Measurements from ENCODE around the gene PRG2. TPM values are rescaled to one million over a fixed set of nuclear protein-coding genes. Genes with fewer than 3 reads are reported as not detected.

PRG2 gene
- total RNA-seq, 1 experiment from 2014 or later, result 0.57 TPM

DNA sequence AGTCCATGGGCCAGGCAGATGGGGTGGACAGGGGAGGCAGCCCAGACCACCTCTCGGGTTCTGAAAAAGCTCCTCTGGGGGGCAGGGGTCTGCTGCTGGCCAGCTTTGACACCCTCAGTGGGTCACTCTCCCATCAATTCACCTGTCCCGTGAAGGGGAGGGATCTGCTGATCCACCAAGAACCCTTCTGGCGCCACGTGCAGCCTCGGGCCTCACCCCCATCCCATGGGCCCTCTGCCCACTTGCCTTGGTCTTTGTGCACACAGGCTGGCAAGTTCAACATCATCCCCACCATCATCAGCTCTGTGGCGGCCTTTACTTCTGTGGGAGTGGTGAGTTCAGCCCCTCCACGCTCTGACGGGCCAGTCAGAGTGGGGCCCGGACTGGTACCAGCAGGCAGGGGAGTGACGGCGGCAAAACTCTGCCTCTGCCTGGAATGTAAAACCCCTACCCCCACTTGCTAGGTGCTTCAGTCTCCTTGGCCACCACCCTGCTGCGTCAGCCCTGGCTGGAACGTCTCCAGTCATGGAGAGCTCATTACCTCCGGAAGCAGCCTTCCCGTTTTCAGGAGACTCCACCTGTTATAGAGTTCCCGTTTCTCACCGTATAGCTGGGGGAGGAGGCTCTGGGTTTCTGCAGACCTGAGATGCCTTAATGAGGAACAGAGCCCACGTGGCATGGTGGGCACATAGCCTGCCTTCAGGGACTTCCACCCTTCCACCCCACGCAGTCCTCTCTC, 22.2 kb downstream of the PRG2 start:
- DNase-seq (ENCODE audit: low spot score), result no peak

More for the DNA sequence above, 22.2 kb downstream of the PRG2 start:
- Mint-ChIP-seq H3K27ac (peak overlapping the region; percentile 19; the same call in 1 of the 2 replicates), H3K4me3 (no peak overlapping the region), H3K27me3 (ENCODE audit: low read depth) (peaks cover 1% of the 10 kb centered on the region; the same call in 1 of the 2 replicates), H3K36me3 (no peaks in the 10 kb centered on the region), H3K4me1 (peaks cover 24% of the 10 kb centered on the region), H3K9me3 (peaks cover 2% of the 10 kb centered on the region; the same call in 1 of the 2 replicates)
- CTCF ChIA-PET, result interaction anchor here (0.6 to 1.2 kb wide), 4 partner anchors 11 to 158 kb away, joined by 3 to 4 read pairs (median 3); no protein-coding TSS in a partner anchor
- TF ChIP-seq ZNF317 (CRISPR knock-in tag; IDR thresholded peaks at IDR 0.05; ENCODE audit: borderline replicate concordance, low read depth) (no peak), NFYB (CRISPR knock-in tag; conservative IDR thresholded peaks at IDR 0.05; ENCODE audit: low read depth) (no peak), MYBL2 (CRISPR knock-in tag; IDR thresholded peaks at IDR 0.05) (no peak), JAZF1 (CRISPR knock-in tag; IDR thresholded peaks at IDR 0.05) (no peak), ZNF121 (CRISPR knock-in tag; IDR thresholded peaks at IDR 0.05) (no peak), FOXP1 (CRISPR knock-in tag; IDR thresholded peaks at IDR 0.05; ENCODE audit: borderline replicate concordance) (no peak), FOXJ3 (CRISPR knock-in tag; IDR thresholded peaks at IDR 0.05; ENCODE audit: borderline replicate concordance) (no peak), ZNF219 (CRISPR knock-in tag; IDR thresholded peaks at IDR 0.05; ENCODE audit: borderline replicate concordance) (no peak), NR2C2 (CRISPR knock-in tag; IDR thresholded peaks at IDR 0.05) (no peak), ESRRA (CRISPR knock-in tag; IDR thresholded peaks at IDR 0.05; ENCODE audit: borderline replicate concordance) (no peak), IRF2 (CRISPR knock-in tag; IDR thresholded peaks at IDR 0.05; ENCODE audit: borderline replicate concordance, low read depth) (no peak), ZNF416 (CRISPR knock-in tag; IDR thresholded peaks at IDR 0.05) (no peak)
- TF ChIP-seq, protein P1, sequence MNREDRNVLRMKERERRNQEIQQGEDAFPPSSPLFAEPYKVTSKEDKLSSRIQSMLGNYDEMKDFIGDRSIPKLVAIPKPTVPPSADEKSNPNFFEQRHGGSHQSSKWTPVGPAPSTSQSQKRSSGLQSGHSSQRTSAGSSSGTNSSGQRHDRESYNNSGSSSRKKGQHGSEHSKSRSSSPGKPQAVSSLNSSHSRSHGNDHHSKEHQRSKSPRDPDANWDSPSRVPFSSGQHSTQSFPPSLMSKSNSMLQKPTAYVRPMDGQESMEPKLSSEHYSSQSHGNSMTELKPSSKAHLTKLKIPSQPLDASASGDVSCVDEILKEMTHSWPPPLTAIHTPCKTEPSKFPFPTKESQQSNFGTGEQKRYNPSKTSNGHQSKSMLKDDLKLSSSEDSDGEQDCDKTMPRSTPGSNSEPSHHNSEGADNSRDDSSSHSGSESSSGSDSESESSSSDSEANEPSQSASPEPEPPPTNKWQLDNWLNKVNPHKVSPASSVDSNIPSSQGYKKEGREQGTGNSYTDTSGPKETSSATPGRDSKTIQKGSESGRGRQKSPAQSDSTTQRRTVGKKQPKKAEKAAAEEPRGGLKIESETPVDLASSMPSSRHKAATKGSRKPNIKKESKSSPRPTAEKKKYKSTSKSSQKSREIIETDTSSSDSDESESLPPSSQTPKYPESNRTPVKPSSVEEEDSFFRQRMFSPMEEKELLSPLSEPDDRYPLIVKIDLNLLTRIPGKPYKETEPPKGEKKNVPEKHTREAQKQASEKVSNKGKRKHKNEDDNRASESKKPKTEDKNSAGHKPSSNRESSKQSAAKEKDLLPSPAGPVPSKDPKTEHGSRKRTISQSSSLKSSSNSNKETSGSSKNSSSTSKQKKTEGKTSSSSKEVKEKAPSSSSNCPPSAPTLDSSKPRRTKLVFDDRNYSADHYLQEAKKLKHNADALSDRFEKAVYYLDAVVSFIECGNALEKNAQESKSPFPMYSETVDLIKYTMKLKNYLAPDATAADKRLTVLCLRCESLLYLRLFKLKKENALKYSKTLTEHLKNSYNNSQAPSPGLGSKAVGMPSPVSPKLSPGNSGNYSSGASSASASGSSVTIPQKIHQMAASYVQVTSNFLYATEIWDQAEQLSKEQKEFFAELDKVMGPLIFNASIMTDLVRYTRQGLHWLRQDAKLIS (CRISPR knock-in tag; IDR thresholded peaks at IDR 0.05; ENCODE audit: borderline replicate concordance), result no peak
- TF ChIP-seq, protein P2, sequence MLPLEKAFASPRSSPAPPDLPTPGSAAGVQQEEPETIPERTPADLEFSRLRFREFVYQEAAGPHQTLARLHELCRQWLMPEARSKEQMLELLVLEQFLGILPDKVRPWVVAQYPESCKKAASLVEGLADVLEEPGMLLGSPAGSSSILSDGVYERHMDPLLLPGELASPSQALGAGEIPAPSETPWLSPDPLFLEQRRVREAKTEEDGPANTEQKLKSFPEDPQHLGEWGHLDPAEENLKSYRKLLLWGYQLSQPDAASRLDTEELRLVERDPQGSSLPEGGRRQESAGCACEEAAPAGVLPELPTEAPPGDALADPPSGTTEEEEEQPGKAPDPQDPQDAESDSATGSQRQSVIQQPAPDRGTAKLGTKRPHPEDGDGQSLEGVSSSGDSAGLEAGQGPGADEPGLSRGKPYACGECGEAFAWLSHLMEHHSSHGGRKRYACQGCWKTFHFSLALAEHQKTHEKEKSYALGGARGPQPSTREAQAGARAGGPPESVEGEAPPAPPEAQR (CRISPR knock-in tag; IDR thresholded peaks at IDR 0.05), result no peak
- TF ChIP-seq, protein P3, sequence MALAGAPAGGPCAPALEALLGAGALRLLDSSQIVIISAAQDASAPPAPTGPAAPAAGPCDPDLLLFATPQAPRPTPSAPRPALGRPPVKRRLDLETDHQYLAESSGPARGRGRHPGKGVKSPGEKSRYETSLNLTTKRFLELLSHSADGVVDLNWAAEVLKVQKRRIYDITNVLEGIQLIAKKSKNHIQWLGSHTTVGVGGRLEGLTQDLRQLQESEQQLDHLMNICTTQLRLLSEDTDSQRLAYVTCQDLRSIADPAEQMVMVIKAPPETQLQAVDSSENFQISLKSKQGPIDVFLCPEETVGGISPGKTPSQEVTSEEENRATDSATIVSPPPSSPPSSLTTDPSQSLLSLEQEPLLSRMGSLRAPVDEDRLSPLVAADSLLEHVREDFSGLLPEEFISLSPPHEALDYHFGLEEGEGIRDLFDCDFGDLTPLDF (CRISPR knock-in tag; IDR thresholded peaks at IDR 0.05), result no peak
- TF ChIP-seq, protein P4, sequence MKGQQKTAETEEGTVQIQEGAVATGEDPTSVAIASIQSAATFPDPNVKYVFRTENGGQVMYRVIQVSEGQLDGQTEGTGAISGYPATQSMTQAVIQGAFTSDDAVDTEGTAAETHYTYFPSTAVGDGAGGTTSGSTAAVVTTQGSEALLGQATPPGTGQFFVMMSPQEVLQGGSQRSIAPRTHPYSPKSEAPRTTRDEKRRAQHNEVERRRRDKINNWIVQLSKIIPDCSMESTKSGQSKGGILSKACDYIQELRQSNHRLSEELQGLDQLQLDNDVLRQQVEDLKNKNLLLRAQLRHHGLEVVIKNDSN (CRISPR knock-in tag; IDR thresholded peaks at IDR 0.05), result no peak
- TF ChIP-seq, protein P5, sequence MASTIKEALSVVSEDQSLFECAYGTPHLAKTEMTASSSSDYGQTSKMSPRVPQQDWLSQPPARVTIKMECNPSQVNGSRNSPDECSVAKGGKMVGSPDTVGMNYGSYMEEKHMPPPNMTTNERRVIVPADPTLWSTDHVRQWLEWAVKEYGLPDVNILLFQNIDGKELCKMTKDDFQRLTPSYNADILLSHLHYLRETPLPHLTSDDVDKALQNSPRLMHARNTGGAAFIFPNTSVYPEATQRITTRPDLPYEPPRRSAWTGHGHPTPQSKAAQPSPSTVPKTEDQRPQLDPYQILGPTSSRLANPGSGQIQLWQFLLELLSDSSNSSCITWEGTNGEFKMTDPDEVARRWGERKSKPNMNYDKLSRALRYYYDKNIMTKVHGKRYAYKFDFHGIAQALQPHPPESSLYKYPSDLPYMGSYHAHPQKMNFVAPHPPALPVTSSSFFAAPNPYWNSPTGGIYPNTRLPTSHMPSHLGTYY (CRISPR knock-in tag; IDR thresholded peaks at IDR 0.05), result no peak
- TF ChIP-seq, protein P6, sequence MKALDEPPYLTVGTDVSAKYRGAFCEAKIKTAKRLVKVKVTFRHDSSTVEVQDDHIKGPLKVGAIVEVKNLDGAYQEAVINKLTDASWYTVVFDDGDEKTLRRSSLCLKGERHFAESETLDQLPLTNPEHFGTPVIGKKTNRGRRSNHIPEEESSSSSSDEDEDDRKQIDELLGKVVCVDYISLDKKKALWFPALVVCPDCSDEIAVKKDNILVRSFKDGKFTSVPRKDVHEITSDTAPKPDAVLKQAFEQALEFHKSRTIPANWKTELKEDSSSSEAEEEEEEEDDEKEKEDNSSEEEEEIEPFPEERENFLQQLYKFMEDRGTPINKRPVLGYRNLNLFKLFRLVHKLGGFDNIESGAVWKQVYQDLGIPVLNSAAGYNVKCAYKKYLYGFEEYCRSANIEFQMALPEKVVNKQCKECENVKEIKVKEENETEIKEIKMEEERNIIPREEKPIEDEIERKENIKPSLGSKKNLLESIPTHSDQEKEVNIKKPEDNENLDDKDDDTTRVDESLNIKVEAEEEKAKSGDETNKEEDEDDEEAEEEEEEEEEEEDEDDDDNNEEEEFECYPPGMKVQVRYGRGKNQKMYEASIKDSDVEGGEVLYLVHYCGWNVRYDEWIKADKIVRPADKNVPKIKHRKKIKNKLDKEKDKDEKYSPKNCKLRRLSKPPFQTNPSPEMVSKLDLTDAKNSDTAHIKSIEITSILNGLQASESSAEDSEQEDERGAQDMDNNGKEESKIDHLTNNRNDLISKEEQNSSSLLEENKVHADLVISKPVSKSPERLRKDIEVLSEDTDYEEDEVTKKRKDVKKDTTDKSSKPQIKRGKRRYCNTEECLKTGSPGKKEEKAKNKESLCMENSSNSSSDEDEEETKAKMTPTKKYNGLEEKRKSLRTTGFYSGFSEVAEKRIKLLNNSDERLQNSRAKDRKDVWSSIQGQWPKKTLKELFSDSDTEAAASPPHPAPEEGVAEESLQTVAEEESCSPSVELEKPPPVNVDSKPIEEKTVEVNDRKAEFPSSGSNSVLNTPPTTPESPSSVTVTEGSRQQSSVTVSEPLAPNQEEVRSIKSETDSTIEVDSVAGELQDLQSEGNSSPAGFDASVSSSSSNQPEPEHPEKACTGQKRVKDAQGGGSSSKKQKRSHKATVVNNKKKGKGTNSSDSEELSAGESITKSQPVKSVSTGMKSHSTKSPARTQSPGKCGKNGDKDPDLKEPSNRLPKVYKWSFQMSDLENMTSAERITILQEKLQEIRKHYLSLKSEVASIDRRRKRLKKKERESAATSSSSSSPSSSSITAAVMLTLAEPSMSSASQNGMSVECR (CRISPR knock-in tag; IDR thresholded peaks at IDR 0.05; ENCODE audit: borderline replicate concordance), result no peak
- TF ChIP-seq, protein P7, sequence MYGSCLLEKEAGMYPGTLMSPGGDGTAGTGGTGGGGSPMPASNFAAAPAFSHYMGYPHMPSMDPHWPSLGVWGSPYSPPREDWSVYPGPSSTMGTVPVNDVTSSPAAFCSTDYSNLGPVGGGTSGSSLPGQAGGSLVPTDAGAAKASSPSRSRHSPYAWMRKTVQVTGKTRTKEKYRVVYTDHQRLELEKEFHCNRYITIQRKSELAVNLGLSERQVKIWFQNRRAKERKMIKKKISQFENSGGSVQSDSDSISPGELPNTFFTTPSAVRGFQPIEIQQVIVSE (CRISPR knock-in tag; IDR thresholded peaks at IDR 0.05; ENCODE audit: borderline replicate concordance), result no peak
- ATAC-seq, result no peak
- POLR2A ChIA-PET, result no interaction called here

Data from WTC11 (cell line).